ENCODE measurements around the gene PLCH2.

Gene PLCH2

GRCh38 chr1:2506901-2507565 is 30.9 kb downstream of the PLCH2 start:
- H3K27me3 ChIP-seq (ENCODE audit: insufficient read depth, low read depth) = peaks cover 16% of the 10 kb centered on the region
- no peaks in the 10 kb centered on the region for H3K4me1 ChIP-seq (ENCODE audit: low read depth, poor library complexity, severe bottlenecking)
- no peaks in the 10 kb centered on the region for H4K20me1 ChIP-seq (ENCODE audit: insufficient read depth)
- TF ChIP-seq, protein P1, sequence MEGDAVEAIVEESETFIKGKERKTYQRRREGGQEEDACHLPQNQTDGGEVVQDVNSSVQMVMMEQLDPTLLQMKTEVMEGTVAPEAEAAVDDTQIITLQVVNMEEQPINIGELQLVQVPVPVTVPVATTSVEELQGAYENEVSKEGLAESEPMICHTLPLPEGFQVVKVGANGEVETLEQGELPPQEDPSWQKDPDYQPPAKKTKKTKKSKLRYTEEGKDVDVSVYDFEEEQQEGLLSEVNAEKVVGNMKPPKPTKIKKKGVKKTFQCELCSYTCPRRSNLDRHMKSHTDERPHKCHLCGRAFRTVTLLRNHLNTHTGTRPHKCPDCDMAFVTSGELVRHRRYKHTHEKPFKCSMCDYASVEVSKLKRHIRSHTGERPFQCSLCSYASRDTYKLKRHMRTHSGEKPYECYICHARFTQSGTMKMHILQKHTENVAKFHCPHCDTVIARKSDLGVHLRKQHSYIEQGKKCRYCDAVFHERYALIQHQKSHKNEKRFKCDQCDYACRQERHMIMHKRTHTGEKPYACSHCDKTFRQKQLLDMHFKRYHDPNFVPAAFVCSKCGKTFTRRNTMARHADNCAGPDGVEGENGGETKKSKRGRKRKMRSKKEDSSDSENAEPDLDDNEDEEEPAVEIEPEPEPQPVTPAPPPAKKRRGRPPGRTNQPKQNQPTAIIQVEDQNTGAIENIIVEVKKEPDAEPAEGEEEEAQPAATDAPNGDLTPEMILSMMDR (conservative IDR thresholded peaks at IDR 0.05; ENCODE audit: low read depth, low read length) = no peak
- H3K27ac ChIP-seq = no peak overlapping the region
- H2AFZ ChIP-seq (ENCODE audit: low read depth) = no peak overlapping the region
- no peak overlapping the region for H3K9ac ChIP-seq
- H3K79me2 ChIP-seq (ENCODE audit: insufficient read depth, low read depth) = no peaks in the 10 kb centered on the region
- no peaks in the 10 kb centered on the region; the same call in 1 of the 2 replicates for H3K36me3 ChIP-seq (ENCODE audit: insufficient read depth)
- H3K4me3 ChIP-seq (IDR thresholded peaks at IDR 0.05; ENCODE audit: insufficient read depth, low read depth, low read length) = no peak overlapping the region
- no peak overlapping the region for H3K4me2 ChIP-seq

GRCh38 chr1:2507744-2508155 is 31.7 kb downstream of the PLCH2 start:
- TF ChIP-seq, protein P1 (conservative IDR thresholded peaks at IDR 0.05; ENCODE audit: low read depth, low read length) = no peak
- Histone ChIP-seq H3K36me3 (ENCODE audit: insufficient read depth) (no peaks in the 10 kb centered on the region; the same call in 1 of the 2 replicates), H3K4me1 (ENCODE audit: low read depth, poor library complexity, severe bottlenecking) (no peaks in the 10 kb centered on the region)

GRCh38 chr1:2508180-2508579 is 32.1 kb downstream of the PLCH2 start:
- Histone ChIP-seq H3K36me3 (ENCODE audit: insufficient read depth) (no peaks in the 10 kb centered on the region; the same call in 1 of the 2 replicates), H4K20me1 (ENCODE audit: insufficient read depth) (no peaks in the 10 kb centered on the region), H3K27ac (no peak overlapping the region), H3K79me2 (ENCODE audit: insufficient read depth, low read depth) (no peaks in the 10 kb centered on the region), H2AFZ (ENCODE audit: low read depth) (no peak overlapping the region), H3K4me3 (IDR thresholded peaks at IDR 0.05; ENCODE audit: insufficient read depth, low read depth, low read length) (no peak overlapping the region), H3K9ac (no peak overlapping the region), H3K27me3 (ENCODE audit: insufficient read depth, low read depth) (peaks cover 5% of the 10 kb centered on the region), H3K4me2 (no peak overlapping the region), H3K4me1 (ENCODE audit: low read depth, poor library complexity, severe bottlenecking) (no peaks in the 10 kb centered on the region)
- TF ChIP-seq, protein P1 (conservative IDR thresholded peaks at IDR 0.05; ENCODE audit: low read depth, low read length) = no peak

More at GRCh38 chr1:2507744-2508155, 31.7 kb downstream of the PLCH2 start:
- Histone ChIP-seq H3K79me2 (ENCODE audit: insufficient read depth, low read depth) (no peaks in the 10 kb centered on the region), H4K20me1 (ENCODE audit: insufficient read depth) (no peaks in the 10 kb centered on the region), H3K27me3 (ENCODE audit: insufficient read depth, low read depth) (peaks cover 9% of the 10 kb centered on the region), H3K9ac (no peak overlapping the region), H3K4me3 (IDR thresholded peaks at IDR 0.05; ENCODE audit: insufficient read depth, low read depth, low read length) (no peak overlapping the region), H2AFZ (ENCODE audit: low read depth) (no peak overlapping the region), H3K4me2 (no peak overlapping the region), H3K27ac (no peak overlapping the region)

DNA sequence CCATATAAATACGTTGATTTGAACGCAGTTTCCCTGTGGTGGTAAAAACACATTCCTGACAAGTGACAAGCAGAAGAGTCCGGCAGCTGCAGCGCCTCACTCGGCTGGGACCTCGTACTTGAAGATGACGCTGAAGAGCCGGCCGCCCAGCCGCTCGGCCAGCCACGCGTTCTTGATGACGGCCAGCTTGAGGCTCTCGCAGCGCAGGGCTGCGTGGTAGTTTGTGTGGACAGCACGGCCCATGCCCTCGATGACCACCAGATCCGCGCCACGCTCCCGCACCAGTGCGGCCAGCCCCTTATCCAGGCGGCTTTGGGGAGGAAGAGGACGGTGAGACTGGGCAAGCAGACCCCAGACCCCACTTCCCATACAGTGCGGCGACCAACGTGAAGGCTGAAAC is 32.7 kb downstream of the PLCH2 start:
- Histone ChIP-seq H3K9ac (no peak overlapping the region), H2AFZ (ENCODE audit: low read depth) (no peak overlapping the region), H3K79me2 (ENCODE audit: insufficient read depth, low read depth) (no peaks in the 10 kb centered on the region), H3K27ac (no peak overlapping the region), H3K4me2 (no peak overlapping the region), H3K27me3 (ENCODE audit: insufficient read depth, low read depth) (no peaks in the 10 kb centered on the region; the same call in 1 of the 2 replicates), H3K4me3 (IDR thresholded peaks at IDR 0.05; ENCODE audit: insufficient read depth, low read depth, low read length) (no peak overlapping the region), H3K4me1 (ENCODE audit: low read depth, poor library complexity, severe bottlenecking) (no peaks in the 10 kb centered on the region), H3K36me3 (ENCODE audit: insufficient read depth) (no peaks in the 10 kb centered on the region; the same call in 1 of the 2 replicates), H4K20me1 (ENCODE audit: insufficient read depth) (no peaks in the 10 kb centered on the region)
- TF ChIP-seq, protein P1 (conservative IDR thresholded peaks at IDR 0.05; ENCODE audit: low read depth, low read length) = no peak

Data from KMS-11 (cell line).